MM.1S (cell line): Measurements from ENCODE around the gene RNF113B.

Experiments used
- EZH2phosphoT487 ChIP-seq: fragments of 300-600 bp; sonication (generic); IDR thresholded peaks from 2 replicates; pipeline ENCODE4 v1.6.1; 2018; ENCODE audit warnings: antibody characterized with exemption, low read length
- TF ChIP-seq, protein P1 (sequence below): fragments of 300-600 bp; sonication (generic); IDR thresholded peaks from 2 replicates; pipeline ENCODE4 v1.5.1; 2016; ENCODE audit warnings: antibody characterized with exemption, low read length, mixed read lengths

- TF ChIP-seq, protein P1, sequence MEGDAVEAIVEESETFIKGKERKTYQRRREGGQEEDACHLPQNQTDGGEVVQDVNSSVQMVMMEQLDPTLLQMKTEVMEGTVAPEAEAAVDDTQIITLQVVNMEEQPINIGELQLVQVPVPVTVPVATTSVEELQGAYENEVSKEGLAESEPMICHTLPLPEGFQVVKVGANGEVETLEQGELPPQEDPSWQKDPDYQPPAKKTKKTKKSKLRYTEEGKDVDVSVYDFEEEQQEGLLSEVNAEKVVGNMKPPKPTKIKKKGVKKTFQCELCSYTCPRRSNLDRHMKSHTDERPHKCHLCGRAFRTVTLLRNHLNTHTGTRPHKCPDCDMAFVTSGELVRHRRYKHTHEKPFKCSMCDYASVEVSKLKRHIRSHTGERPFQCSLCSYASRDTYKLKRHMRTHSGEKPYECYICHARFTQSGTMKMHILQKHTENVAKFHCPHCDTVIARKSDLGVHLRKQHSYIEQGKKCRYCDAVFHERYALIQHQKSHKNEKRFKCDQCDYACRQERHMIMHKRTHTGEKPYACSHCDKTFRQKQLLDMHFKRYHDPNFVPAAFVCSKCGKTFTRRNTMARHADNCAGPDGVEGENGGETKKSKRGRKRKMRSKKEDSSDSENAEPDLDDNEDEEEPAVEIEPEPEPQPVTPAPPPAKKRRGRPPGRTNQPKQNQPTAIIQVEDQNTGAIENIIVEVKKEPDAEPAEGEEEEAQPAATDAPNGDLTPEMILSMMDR: no peak
- TF ChIP-seq EZH2phosphoT487: no peak
Observed at GRCh38 chr13:98174307-98174706, 2.8 kb downstream of the RNF113B start.
